Measurements from ENCODE around the gene UPF3A. TPM values are rescaled to one million over a fixed set of nuclear protein-coding genes. Genes with fewer than 3 reads are reported as not detected.

Gene UPF3A
- total and polyA plus RNA-seq, 8 donors = 17.1 to 73.8 (median 26.9) TPM

GRCh38 chr13:114298866-114299265, 17.5 kb downstream of the UPF3A start:
- no peaks in the 10 kb centered on the region for H3K27me3 ChIP-seq
- peaks cover 0 to 8% (median 0%) of the 10 kb centered on the region in 3 donors for H3K4me1 ChIP-seq
- intact Hi-C loops (cut with DNase I) = no loop called here
- no peak for ATAC-seq
- H3K27ac ChIP-seq = no peak overlapping the region
- peaks cover 0 to 26% (median 4%) of the 10 kb centered on the region in 3 donors for H3K36me3 ChIP-seq
- no peak for TF ChIP-seq CTCF (IDR thresholded peaks at IDR 0.05)
- 86 to 90% methylated on average over 12 of the region's 12 CpGs for whole genome bisulfite sequencing, 2 donors
- no peak for DNase-seq
- FAIRE-seq = no peak
- H3K9me3 ChIP-seq = no peaks in the 10 kb centered on the region
- no peak overlapping the region for H3K4me3 ChIP-seq

DNA sequence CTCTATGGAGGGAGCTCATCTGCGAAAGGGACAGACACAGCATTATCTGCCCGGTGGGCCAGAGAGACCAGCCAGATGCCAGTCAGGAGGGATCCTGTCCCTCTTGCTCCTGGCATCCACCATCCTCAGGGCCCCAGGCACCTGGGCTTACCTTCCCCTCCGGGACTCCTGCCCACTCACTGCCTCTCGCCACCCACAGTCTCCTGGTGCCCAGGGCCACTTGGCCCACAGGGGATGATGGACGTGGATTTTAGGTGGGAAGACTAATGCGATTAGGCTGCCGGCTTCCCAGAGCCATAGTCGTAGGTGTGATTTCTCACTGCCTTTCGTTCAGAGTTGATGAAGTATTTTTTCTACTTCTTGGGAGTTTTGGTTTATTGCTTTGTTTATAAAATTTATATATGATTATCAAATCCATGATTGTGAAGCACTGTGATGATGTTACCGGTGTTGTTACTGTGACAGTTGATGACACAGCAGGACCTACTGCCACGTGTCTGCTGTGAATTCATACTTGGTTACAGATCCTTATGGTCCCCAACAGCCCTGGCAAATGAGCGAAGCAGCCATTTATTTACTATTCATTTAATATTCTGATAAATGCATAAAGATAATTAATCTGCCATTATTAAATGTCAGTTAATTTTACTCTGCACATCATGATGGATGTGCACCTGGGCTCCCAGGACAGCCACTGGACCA, 18.4 kb downstream of the UPF3A start:
- H3K9me3 ChIP-seq = no peaks in the 10 kb centered on the region
- DNase-seq (no peak), FAIRE-seq (no peak), ATAC-seq (no peak)
- no peak overlapping the region for H3K4me3 ChIP-seq
- H3K27ac ChIP-seq = no peak overlapping the region
- intact Hi-C loops (cut with DNase I) = no loop called here
- TF ChIP-seq CTCF (IDR thresholded peaks at IDR 0.05) = no peak
- WGBS, 2 donors = 92 to 94% methylated on average over 12 of the region's 12 CpGs
- peaks cover 0 to 26% (median 4%) of the 10 kb centered on the region in 3 donors for H3K36me3 ChIP-seq
- H3K4me1 ChIP-seq = peaks cover 0 to 8% (median 0%) of the 10 kb centered on the region in 3 donors
- no peaks in the 10 kb centered on the region for H3K27me3 ChIP-seq

- no peak for DNase-seq
- ATAC-seq = peak in 3 of 4 donors; percentile 34 to 63 (median 51)
- WGBS, 2 donors = 60 to 70% methylated on average over 11 of the region's 11 CpGs
- intact Hi-C loops (cut with DNase I) = no loop called here
- no peak for TF ChIP-seq CTCF (IDR thresholded peaks at IDR 0.05)
- Histone ChIP-seq H3K36me3 (peaks cover 0 to 27% (median 4%) of the 10 kb centered on the region in 3 donors), H3K27ac (peak overlapping the region in 3 of 4 donors; percentile 44 to 53 (median 50)), H3K4me1 (peaks cover 0 to 8% (median 0%) of the 10 kb centered on the region in 3 donors), H3K9me3 (no peaks in the 10 kb centered on the region), H3K27me3 (no peaks in the 10 kb centered on the region), H3K4me3 (no peak overlapping the region)
- FAIRE-seq = no peak
These were observed 22.4 kb downstream of the UPF3A start for GRCh38 chr13:114303700-114304327.

DNA sequence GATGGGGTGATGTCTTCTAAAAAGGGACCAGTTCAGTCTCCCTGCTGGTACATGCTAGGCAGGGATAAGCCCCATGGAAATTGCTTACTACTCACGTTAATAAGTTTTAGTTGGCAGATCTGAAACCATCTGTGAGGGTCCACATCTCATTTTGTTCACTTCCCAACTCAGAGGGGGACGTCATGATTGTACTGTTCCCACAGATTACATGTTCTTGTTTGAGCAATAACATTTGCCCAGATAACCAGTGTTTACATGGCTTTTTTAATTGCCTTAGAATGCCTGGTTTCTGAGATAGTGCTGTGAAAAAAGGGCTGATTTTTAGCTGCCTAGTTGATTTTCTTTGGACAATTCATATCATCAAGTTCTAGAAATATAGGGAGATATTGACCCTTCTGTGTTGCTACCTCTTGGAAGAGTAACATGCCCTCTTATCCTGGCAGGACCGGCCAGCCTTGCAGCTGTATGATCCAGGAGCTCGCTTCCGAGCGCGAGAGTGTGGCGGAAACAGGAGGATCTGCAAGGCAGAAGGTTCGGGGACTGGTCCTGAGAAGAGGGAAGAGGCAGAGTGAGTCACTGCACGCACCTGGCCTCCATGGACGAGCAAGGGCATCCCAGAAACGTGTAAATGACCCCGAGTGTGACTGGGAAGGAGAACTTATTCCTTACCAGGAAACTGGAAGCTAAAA, 23.1 kb downstream of the UPF3A start:
- Histone ChIP-seq H3K4me3 (no peak overlapping the region), H3K4me1 (peaks cover 0 to 8% (median 0%) of the 10 kb centered on the region in 3 donors), H3K27ac (peak overlapping the region in 3 of 4 donors; percentile 44 to 53 (median 50)), H3K27me3 (no peaks in the 10 kb centered on the region), H3K36me3 (peaks cover 0 to 21% (median 4%) of the 10 kb centered on the region in 3 donors), H3K9me3 (no peaks in the 10 kb centered on the region)
- WGBS, 2 donors = 46 to 54% methylated on average over 13 of the region's 13 CpGs
- DNase-seq (peak in 3 of 6 donors; percentile 15 to 62 (median 53)), ATAC-seq (peak; percentile 34 to 80 (median 74)), FAIRE-seq (no peak)
- TF ChIP-seq CTCF (IDR thresholded peaks at IDR 0.05) = no peak
- intact Hi-C loops (cut with DNase I) = no loop called here

Measured in pancreas (tissue), 10 donors.